Measurements from ENCODE around the gene EXOC7. TPM values are rescaled to one million over a fixed set of nuclear protein-coding genes. Genes with fewer than 3 reads are reported as not detected.

The EXOC7 gene
- total RNA-seq, 1 donor from 2014 or later, result 183 TPM

DNA sequence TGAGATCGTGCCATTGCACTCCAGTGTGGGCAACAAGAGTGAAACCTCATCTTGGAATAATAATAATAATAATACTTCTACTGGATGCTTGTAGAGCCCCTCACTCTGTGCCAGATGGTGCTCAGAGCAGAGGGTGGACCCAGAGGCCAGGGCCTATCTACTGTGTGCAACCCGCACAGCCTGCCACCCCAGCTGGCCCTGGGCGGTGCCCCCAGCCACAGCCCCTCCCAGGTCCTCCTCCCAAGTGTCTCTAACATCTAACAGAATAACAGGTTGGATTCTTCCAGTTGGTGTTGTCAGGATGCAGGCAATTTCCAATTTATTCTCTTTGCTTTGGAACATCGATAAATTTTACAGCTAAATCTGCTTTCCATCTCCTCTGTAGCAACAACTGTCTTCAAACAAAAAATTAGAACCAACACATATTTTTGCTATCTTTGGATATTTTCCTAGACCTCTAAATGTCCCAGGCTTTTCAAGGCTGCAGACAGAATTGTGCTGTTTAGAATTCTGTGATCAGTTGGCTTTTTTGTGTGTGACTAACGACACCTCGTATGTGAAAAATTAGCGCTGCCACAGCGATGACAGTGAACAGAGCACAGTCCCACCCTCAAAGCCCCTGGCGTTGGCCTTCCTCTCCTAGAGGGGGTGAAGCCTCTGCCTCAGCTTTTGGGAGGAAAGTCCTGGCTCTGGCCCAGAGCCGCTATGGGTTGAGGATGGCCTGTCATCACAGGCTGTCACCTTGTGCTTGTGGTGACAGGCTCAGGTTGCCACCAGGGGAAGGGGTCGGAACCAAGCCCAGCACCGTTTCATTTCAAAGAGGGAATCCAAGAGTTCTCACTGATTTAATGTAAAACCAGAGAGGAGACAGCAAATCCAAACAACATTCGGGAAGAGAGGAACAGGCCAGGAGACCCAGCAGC, 68.9 kb downstream of the EXOC7 start:
- Mint-ChIP-seq H3K27me3 (ENCODE audit: unreplicated experiment) (peaks cover 4% of the 10 kb centered on the region), H3K9me3 (ENCODE audit: unreplicated experiment) (no peaks in the 10 kb centered on the region), H3K4me1 (ENCODE audit: unreplicated experiment) (peaks cover 6% of the 10 kb centered on the region), H3K4me3 (ENCODE audit: unreplicated experiment) (no peak overlapping the region), H3K27ac (ENCODE audit: unreplicated experiment) (no peak overlapping the region), H3K36me3 (ENCODE audit: low read depth, unreplicated experiment) (peaks cover 17% of the 10 kb centered on the region)
- TF ChIP-seq, protein P1, sequence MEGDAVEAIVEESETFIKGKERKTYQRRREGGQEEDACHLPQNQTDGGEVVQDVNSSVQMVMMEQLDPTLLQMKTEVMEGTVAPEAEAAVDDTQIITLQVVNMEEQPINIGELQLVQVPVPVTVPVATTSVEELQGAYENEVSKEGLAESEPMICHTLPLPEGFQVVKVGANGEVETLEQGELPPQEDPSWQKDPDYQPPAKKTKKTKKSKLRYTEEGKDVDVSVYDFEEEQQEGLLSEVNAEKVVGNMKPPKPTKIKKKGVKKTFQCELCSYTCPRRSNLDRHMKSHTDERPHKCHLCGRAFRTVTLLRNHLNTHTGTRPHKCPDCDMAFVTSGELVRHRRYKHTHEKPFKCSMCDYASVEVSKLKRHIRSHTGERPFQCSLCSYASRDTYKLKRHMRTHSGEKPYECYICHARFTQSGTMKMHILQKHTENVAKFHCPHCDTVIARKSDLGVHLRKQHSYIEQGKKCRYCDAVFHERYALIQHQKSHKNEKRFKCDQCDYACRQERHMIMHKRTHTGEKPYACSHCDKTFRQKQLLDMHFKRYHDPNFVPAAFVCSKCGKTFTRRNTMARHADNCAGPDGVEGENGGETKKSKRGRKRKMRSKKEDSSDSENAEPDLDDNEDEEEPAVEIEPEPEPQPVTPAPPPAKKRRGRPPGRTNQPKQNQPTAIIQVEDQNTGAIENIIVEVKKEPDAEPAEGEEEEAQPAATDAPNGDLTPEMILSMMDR (IDR thresholded peaks at IDR 0.05; ENCODE audit: unreplicated experiment), result no peak
- DNase-seq (ENCODE audit: low spot score), result no peak

DNA sequence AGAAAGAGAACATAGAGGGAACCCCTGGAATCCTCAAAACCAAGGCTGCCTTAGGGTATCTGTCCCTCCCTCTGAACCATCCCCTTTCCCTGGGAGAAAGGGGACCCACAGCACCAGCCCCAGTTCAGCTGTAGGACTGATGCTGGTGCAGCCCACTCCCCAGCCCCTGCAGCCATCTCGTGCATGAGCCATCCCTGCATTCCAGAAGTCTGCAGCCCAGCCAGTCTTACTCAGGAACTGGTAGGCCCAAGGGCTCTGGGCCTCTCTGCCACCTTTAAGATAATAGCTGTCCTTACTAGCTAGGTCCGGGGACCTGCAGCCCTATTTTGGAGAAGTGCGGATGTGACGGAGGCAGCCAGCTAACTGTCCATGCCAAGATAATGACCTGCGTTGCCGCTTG, 70.4 kb downstream of the EXOC7 start:
- Mint-ChIP-seq H3K4me3 (ENCODE audit: unreplicated experiment) (no peak overlapping the region), H3K4me1 (ENCODE audit: unreplicated experiment) (peaks cover 12% of the 10 kb centered on the region), H3K9me3 (ENCODE audit: unreplicated experiment) (no peaks in the 10 kb centered on the region), H3K27me3 (ENCODE audit: unreplicated experiment) (peaks cover 4% of the 10 kb centered on the region), H3K36me3 (ENCODE audit: low read depth, unreplicated experiment) (peaks cover 3% of the 10 kb centered on the region), H3K27ac (ENCODE audit: unreplicated experiment) (no peak overlapping the region)
- TF ChIP-seq, protein P1 (IDR thresholded peaks at IDR 0.05; ENCODE audit: unreplicated experiment), result no peak
- DNase-seq (ENCODE audit: low spot score), result no peak

DNA sequence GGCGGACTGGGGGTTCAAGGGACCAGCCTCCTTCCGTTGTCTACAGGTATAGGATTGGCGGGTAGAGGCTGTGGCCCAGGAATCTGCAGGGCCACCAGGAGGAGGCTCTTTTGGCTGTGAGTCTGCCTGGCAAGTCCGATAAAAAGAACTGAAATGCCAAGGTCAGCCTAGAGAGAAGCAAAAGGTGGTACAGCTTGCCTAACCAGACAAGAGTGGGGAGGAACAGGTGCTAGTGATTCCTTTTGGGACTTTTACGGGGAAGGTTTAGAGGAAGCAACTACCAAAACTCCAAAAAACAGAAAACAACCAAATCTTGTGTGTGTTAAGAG, 70.8 kb downstream of the EXOC7 start:
- Mint-ChIP-seq H3K9me3 (ENCODE audit: unreplicated experiment) (no peaks in the 10 kb centered on the region), H3K4me1 (ENCODE audit: unreplicated experiment) (peaks cover 12% of the 10 kb centered on the region), H3K4me3 (ENCODE audit: unreplicated experiment) (no peak overlapping the region), H3K36me3 (ENCODE audit: low read depth, unreplicated experiment) (peaks cover 3% of the 10 kb centered on the region), H3K27ac (ENCODE audit: unreplicated experiment) (no peak overlapping the region), H3K27me3 (ENCODE audit: unreplicated experiment) (peaks cover 4% of the 10 kb centered on the region)
- DNase-seq (ENCODE audit: low spot score), result no peak
- TF ChIP-seq, protein P1 (IDR thresholded peaks at IDR 0.05; ENCODE audit: unreplicated experiment), result no peak

DNA sequence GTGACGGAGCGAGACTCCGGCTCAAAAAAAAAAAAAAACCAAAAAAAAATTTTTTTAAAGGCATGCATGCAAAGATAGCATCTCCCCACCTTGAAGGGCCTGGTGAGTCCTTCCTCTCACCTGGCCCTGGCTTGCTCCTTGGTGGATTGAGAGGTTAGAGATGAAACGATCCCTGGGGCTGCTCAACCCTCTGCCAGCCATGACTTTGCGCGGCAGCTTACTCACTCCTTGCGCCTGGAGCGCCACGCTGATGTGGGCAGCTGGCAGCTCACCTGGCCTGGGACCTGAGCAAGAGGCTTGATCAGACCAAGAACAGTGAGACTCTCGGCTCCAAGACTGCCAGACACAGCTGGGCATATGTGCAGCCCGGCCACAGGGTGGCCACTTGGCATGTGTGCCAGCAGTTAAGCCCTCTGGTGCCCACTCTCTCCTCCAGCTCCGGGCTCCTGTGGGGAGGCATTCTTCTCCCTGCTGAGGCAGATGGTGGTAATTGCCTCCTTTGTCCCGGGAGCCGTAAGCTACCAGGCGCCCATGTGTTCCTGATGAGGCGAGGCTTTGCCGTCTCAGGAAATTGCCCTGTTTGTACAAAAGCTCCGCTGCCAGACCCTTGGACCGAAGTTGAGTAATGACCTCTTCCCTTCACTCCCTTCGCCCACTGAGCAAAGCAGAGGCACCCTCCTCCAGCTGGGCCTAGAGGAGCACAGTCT, 71.4 kb downstream of the EXOC7 start:
- Mint-ChIP-seq H3K27ac (ENCODE audit: unreplicated experiment) (no peak overlapping the region), H3K9me3 (ENCODE audit: unreplicated experiment) (no peaks in the 10 kb centered on the region), H3K36me3 (ENCODE audit: low read depth, unreplicated experiment) (peaks cover 3% of the 10 kb centered on the region), H3K27me3 (ENCODE audit: unreplicated experiment) (peaks cover 4% of the 10 kb centered on the region), H3K4me3 (ENCODE audit: unreplicated experiment) (no peak overlapping the region), H3K4me1 (ENCODE audit: unreplicated experiment) (peaks cover 12% of the 10 kb centered on the region)
- TF ChIP-seq, protein P1 (IDR thresholded peaks at IDR 0.05; ENCODE audit: unreplicated experiment), result no peak
- no peak for DNase-seq (ENCODE audit: low spot score)

Small RNA genes within 50 kb of the gene (microRNA-seq; reads per million reads assigned to microRNA genes)
- gene MIR6868 (ENCODE audit: unreplicated experiment), result 3.1 reads per million, percentile 39 among the genes with 10 or more reads in this experiment

Other genes starting within 250 kb of the EXOC7 start
- 69.6 TPM for gene WBP2, start 248.5 kb downstream of the EXOC7 start, total RNA-seq (ENCODE audit: unreplicated experiment)
- gene TRIM47, start 225.2 kb downstream of the EXOC7 start, total RNA-seq (ENCODE audit: unreplicated experiment), result 4.4 TPM
- gene TRIM65, start 206.8 kb downstream of the EXOC7 start, total RNA-seq (ENCODE audit: unreplicated experiment), result 14.1 TPM
- 78.2 TPM for gene MRPL38, start 198.9 kb downstream of the EXOC7 start, total RNA-seq (ENCODE audit: unreplicated experiment)
- 7.8 TPM for gene FBF1, start 162.7 kb downstream of the EXOC7 start, total RNA-seq (ENCODE audit: unreplicated experiment)
- 36.1 TPM for gene ACOX1, start 124.6 kb downstream of the EXOC7 start, total RNA-seq (ENCODE audit: unreplicated experiment)
- 22.6 TPM for gene TEN1, start 124.5 kb downstream of the EXOC7 start, total RNA-seq (ENCODE audit: unreplicated experiment)
- gene CDK3, start 102.9 kb downstream of the EXOC7 start, total RNA-seq (ENCODE audit: unreplicated experiment), result 8.4 TPM
- not detected for gene EVPL, start 76.5 kb downstream of the EXOC7 start, total RNA-seq (ENCODE audit: unreplicated experiment)
- gene SRP68, start 31.3 kb downstream of the EXOC7 start, total RNA-seq (ENCODE audit: unreplicated experiment), result 62.6 TPM
- gene GALR2, start 29.0 kb downstream of the EXOC7 start, total RNA-seq (ENCODE audit: unreplicated experiment), result not detected
- not detected for gene ZACN, start 24.6 kb downstream of the EXOC7 start, total RNA-seq (ENCODE audit: unreplicated experiment)
- gene FOXJ1, start 37.5 kb upstream of the EXOC7 start, total RNA-seq (ENCODE audit: unreplicated experiment), result 2.1 TPM
- gene RNF157, start 136.7 kb upstream of the EXOC7 start, total RNA-seq (ENCODE audit: unreplicated experiment), result 18.7 TPM
- 90.4 TPM for gene UBALD2, start 161.6 kb upstream of the EXOC7 start, total RNA-seq (ENCODE audit: unreplicated experiment)
- 15.0 TPM for gene QRICH2, start 204.5 kb upstream of the EXOC7 start, total RNA-seq (ENCODE audit: unreplicated experiment)